CD4-positive, alpha-beta T cell treated with Interferon gamma for 1 hour (primary cell): ENCODE measurements around the gene MYO5C.

ENCODE experiments used
- DNase-seq: peaks from one replicate; pipeline ENCODE4 v3.0.0-alpha.2; 2020

Gene MYO5C, protein sequence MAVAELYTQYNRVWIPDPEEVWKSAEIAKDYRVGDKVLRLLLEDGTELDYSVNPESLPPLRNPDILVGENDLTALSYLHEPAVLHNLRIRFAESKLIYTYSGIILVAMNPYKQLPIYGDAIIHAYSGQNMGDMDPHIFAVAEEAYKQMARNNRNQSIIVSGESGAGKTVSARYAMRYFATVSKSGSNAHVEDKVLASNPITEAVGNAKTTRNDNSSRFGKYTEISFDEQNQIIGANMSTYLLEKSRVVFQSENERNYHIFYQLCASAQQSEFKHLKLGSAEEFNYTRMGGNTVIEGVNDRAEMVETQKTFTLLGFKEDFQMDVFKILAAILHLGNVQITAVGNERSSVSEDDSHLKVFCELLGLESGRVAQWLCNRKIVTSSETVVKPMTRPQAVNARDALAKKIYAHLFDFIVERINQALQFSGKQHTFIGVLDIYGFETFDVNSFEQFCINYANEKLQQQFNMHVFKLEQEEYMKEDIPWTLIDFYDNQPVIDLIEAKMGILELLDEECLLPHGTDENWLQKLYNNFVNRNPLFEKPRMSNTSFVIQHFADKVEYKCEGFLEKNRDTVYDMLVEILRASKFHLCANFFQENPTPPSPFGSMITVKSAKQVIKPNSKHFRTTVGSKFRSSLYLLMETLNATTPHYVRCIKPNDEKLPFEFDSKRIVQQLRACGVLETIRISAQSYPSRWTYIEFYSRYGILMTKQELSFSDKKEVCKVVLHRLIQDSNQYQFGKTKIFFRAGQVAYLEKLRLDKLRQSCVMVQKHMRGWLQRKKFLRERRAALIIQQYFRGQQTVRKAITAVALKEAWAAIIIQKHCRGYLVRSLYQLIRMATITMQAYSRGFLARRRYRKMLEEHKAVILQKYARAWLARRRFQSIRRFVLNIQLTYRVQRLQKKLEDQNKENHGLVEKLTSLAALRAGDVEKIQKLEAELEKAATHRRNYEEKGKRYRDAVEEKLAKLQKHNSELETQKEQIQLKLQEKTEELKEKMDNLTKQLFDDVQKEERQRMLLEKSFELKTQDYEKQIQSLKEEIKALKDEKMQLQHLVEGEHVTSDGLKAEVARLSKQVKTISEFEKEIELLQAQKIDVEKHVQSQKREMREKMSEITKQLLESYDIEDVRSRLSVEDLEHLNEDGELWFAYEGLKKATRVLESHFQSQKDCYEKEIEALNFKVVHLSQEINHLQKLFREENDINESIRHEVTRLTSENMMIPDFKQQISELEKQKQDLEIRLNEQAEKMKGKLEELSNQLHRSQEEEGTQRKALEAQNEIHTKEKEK (N-terminal part only)

DNA sequence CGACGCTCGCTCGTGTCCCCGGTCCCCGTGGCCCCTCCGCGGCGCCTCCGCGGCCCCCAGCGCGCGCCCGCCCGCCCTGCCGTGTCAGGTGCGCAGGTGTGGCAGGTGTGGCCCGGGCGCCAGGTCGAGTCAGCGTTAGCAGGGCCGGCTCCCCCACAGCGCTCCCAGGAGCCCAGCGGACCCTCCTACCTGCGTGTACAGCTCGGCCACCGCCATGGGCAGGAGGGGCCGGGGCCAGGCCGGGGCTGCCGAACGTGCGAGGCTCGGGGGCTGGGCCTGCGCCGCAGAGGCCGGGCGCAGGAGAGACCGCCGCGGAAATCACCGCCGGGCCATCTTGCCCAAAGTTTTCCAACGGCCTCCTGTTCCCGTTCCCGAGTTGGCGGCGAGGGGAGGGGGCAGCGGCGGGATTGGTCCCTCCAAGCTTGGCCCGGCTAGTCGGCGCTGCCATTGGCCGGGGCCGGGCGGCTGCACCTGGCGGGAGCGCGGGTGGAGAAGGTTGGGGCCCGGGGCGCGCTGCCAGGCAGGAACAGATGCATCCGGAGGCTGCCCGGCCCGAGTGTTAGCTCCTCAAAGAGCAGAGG, at the start of gene MYO5C:
Gene MYO5C, minus strand, starts transcription at position 384 of the 581 bp plus-strand sequence. Its CDS starts 168 bp downstream, at position 216.
- DNase-seq = no peak

DNA sequence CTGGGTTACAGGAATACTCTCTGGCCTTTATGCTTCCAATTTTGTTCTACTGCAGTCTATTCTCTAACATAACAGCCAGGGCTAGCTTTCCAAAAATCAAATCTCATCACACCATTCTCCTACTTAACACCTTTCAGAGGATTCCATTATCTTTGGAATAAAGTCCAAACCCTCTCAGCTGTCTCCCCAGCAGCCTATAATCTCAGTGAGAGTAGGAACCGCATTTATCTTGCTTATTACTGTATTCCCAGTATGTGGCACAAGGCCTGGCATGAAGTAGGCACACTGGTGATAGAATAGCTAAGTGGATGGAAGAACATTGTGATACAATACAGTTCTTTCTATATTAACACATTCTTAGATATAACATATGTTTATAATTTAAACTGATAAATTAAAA, 49.0 kb upstream of the MYO5C start:
- no peak for DNase-seq

GRCh38 chr15:52343831-52344230, 48.2 kb upstream of the MYO5C start:
- no peak for DNase-seq

DNA sequence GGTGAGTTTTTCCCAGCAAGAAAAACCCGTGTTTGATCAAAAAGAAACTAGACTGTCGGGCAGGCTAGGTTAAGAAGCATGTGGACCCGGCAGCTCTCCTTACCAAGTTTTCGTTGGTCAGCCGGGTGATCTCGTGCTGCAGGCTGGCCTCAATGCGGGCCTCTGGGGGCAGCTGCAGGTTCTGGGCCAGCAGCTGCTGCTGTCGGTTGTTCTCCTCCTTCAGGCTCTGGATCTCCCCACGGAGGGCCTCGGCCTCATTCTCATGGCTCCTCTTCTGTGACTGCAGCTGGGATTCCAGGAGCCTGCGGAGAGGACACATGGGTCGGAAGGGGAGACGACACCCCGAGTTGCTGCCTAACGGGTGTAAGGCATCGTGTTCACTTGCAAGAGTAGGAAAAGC, 44.5 kb upstream of the MYO5C start:
- DNase-seq = no peak

DNA sequence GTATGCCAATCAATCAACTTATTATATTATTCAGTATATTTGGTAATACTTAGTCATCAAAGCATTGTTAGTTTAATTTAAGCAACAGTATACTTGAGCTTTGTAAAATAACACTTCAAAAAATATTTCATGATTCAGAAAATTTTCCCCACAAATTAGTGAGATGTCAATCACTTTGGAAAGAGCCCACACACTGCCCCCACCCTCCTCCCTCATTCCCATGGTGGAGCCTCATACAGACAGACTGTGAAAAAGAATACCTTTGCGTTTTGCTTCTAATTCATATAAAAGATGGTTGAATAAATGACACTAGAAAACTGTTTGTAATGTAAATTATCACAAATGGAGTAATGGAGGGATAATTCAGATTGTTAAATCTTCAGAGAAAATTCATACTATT, 43.3 kb upstream of the MYO5C start:
- DNase-seq = no peak

DNA sequence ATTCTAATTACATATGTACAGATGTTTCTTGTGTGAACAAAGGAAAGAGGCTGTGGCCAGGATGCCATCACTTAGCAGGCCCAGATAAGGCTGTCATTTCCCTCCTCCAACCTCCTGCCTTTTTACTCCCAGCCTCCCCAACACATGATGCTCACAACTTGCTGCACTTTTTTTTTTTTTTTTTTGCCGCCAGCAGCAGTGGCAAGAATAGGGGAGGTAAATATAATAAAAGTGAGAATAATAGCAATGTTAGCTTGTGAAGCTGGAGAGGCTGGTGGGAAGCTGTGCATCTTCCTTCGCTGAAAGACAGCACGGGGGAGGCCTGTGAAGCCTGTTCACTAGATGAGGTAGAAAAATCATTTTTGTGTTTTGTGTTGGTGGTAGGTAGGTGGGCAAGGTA, 42.5 kb upstream of the MYO5C start:
- no peak for DNase-seq

GRCh38 chr15:52337198-52337853, 41.7 kb upstream of the MYO5C start:
- DNase-seq = no peak

DNA sequence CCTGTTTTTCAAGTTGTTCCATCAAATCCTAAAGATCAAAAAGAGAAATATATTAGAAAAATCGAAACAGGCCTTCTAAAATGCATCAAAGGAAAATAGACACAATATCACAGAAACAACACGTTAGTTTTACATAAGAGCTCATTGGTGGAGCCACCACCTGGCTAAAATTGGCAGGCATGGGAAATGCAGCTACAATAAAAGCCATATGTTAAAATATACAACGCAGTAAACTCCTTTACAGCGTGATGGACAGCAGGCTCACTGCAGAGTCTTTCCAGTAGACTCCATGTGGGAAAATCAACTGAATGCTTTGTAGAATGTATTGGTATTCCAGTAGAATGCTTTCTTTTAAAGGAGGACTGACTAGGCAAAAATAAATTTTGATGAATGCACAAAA, 40.9 kb upstream of the MYO5C start:
- no peak for DNase-seq

GRCh38 chr15:52334491-52335160, 39.0 kb upstream of the MYO5C start:
- no peak for DNase-seq

GRCh38 chr15:52331490-52332240, 36.1 kb upstream of the MYO5C start:
- peak; percentile 38 for DNase-seq

GRCh38 chr15:52329987-52330386, 34.4 kb upstream of the MYO5C start:
- DNase-seq = no peak

DNA sequence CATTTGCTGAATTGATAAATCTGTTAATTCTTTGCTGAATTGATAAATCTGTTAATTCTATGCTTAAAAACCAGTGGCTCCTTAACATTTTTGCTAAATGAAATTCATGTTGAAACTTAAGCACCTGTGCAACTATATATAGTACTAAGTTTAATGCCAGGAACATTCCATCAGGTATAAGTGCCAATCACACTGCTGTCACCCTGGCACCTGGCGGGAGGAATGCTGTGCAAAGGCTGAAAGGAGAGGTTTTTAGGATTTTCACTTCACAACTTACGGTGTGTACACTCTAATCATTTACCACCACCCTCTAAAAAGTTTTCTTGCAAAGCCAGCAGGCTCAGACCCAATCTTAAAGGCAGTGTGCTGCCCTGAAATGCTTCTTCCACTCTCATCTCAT, 33.5 kb upstream of the MYO5C start:
- DNase-seq = no peak

DNA sequence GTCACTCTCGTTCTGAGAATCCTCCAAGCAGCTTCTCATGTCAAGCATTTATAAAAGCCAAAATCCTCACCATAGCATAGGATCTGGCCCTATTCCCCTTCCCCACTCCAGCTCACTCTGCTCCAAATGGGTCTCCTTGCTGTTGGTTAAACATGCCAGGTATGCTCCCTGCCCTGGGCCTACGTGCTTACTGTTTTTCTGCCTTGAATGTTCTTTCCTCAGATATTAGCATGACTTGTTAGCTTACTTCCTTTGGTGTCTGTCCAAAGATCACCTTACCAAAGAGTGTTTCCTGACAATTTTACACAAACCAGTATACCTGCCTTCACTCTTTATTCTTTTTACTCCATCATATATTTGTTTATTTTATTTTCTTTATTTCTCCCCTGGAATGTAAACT, 33.1 kb upstream of the MYO5C start:
- DNase-seq = no peak

- no peak for DNase-seq
Observed at GRCh38 chr15:52326756-52327155, 31.2 kb upstream of the MYO5C start.

- no peak for DNase-seq
Observed at GRCh38 chr15:52324109-52324508, 28.5 kb upstream of the MYO5C start.

DNA sequence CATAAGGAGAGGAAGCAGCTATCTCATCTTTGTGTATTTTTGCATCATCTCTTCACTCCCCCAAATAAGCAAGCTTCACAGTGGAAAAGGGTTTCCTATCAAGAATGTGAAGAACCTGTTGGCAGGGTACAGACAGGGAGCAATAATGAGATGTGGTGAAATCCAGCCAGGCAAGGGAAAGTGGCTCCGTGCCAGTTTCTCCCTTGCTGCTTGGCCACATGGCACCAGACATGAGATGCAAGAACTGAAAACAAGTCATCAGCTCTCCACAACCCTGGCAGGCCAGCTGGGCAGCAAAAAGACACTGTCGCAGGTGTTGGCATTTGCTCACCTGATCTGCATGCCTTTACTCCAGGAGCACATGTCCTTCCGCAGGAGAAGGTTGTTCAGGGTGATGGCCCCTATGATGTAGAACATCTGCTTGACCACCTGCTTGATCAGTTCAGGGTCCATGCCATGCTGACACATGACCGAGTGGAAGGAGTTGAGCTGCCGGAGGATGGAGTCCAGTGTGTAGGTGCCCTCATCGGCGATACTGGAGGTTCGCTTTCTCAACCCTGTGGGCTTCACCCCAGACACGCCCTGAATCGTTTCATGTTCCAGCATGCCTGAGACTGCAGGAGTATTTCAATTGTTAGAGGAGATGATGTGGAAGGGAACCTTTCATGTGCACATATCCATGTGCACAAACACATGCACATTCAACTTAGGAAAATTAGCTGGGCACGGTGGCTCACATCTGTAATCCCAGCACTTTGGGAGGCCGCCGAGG, 23.3 kb upstream of the MYO5C start:
- no peak for DNase-seq

- no peak for DNase-seq
Observed at GRCh38 chr15:52317688-52318087, 22.1 kb upstream of the MYO5C start.

GRCh38 chr15:52317022-52317421, 21.4 kb upstream of the MYO5C start:
- no peak for DNase-seq

- DNase-seq = no peak
Observed at GRCh38 chr15:52309154-52309548, 13.5 kb upstream of the MYO5C start.
